Neuronal stem cell (in vitro differentiated cells): ENCODE data around the gene EIF4G3.
A peak's percentile ranks its signal among the peaks of the same experiment; 100 is the strongest.

Experiments
- DNase-seq: peaks from one replicate; pipeline ENCODE4 v3.0.0-alpha.2; 2013; ENCODE audit warnings: low spot score
- H2AFZ ChIP-seq: one replicate; pipeline ENCODE4 v1.6.1; 2013; ENCODE audit warnings: mild to moderate bottlenecking, low read length, inconsistent platforms
- H2AK5ac ChIP-seq: 2 replicates; pipeline ENCODE4 v1.6.1; 2013; ENCODE audit warnings: low read depth, mild to moderate bottlenecking, inconsistent platforms, low read length, moderate library complexity, mixed read lengths
- H2BK120ac ChIP-seq: 2 replicates; pipeline ENCODE4 v1.6.1; 2013; ENCODE audit warnings: low read depth, mild to moderate bottlenecking, inconsistent platforms, low read length, moderate library complexity, mixed read lengths
- H2BK12ac ChIP-seq: one replicate; pipeline ENCODE4 v1.6.1; 2013; ENCODE audit warnings: low read length, inconsistent platforms
- H2BK15ac ChIP-seq: 2 replicates; pipeline ENCODE4 v1.6.1; 2013; ENCODE audit warnings: mild to moderate bottlenecking, low read length, inconsistent platforms, mixed read lengths
- H2BK5ac ChIP-seq: one replicate; pipeline ENCODE4 v1.6.1; 2013; ENCODE audit warnings: inconsistent platforms, mild to moderate bottlenecking, low read length, moderate library complexity
- H3K14ac ChIP-seq: one replicate; pipeline ENCODE4 v1.6.1; 2013; ENCODE audit warnings: low read length, inconsistent platforms
- H3K18ac ChIP-seq: 2 replicates; pipeline ENCODE4 v1.6.1; 2013; ENCODE audit warnings: low read length, inconsistent platforms
- H3K23ac ChIP-seq: 2 replicates; pipeline ENCODE4 v1.6.1; 2013; ENCODE audit warnings: low read depth, mild to moderate bottlenecking, mixed read lengths, low read length, inconsistent platforms; ENCODE audit not compliant: poor library complexity
- H3K27ac ChIP-seq: replicated peaks from 3 replicates; pipeline ENCODE4 v1.5.1; 2013; ENCODE audit warnings: low read length, inconsistent platforms
- H3K27me3 ChIP-seq, 3 experiments: 2 replicates each; pipeline ENCODE4 v1.6.1; 2013; ENCODE audit warnings: low read length in 3 of 3, mild to moderate bottlenecking in 2 of 3, inconsistent platforms in 1 of 3, low read depth in 1 of 3, mixed read lengths in 1 of 3, moderate library complexity in 1 of 3; ENCODE audit not compliant: control insufficient read depth in 3 of 3, insufficient read depth in 3 of 3
- H3K36me3 ChIP-seq, 2 donors: replicated peaks in 1 of 2; 2 replicates each; pipeline ENCODE4 v1.6.1; 2013; ENCODE audit warnings: low read length in 2 of 2; ENCODE audit not compliant: control insufficient read depth in 2 of 2, insufficient read depth in 2 of 2
- H3K4ac ChIP-seq: 2 replicates; pipeline ENCODE4 v1.6.1; 2013; ENCODE audit warnings: inconsistent platforms, mild to moderate bottlenecking, low read length, moderate library complexity
- H3K4me1 ChIP-seq, 2 donors: 1 replicate in 1 of 2; 2 replicates in 1 of 2; pipeline ENCODE4 v1.6.1; 2013; ENCODE audit warnings: low read length in 2 of 2, low read depth in 1 of 2; ENCODE audit not compliant: control insufficient read depth in 2 of 2, insufficient read depth in 1 of 2
- H3K4me2 ChIP-seq: one replicate; pipeline ENCODE4 v1.6.1; 2013; ENCODE audit warnings: mild to moderate bottlenecking, low read length, inconsistent platforms; ENCODE audit not compliant: insufficient read depth, poor library complexity, severe bottlenecking
- H3K4me3 ChIP-seq, 2 donors: 2 replicates each; pipeline ENCODE4 v1.5.1; 2013; ENCODE audit warnings: low read length in 2 of 2, mild to moderate bottlenecking in 2 of 2, inconsistent platforms in 1 of 2, moderate library complexity in 1 of 2
- H3K79me1 ChIP-seq: one replicate; pipeline ENCODE4 v1.6.1; 2013; ENCODE audit warnings: low read depth, mild to moderate bottlenecking, inconsistent platforms, low read length, moderate library complexity
- H3K9ac ChIP-seq: one replicate; pipeline ENCODE4 v1.6.1; 2013; ENCODE audit warnings: mild to moderate bottlenecking, low read depth, low read length, inconsistent platforms; ENCODE audit not compliant: poor library complexity
- H3K9me3 ChIP-seq, 2 donors: replicated peaks in 1 of 2; 2 replicates each; pipeline versions ENCODE3 to v1.6.1; 2013; ENCODE audit warnings: low read length in 2 of 2, mild to moderate bottlenecking in 2 of 2, inconsistent platforms in 1 of 2, low read depth in 1 of 2, mixed read lengths in 1 of 2, moderate library complexity in 1 of 2; ENCODE audit not compliant: control insufficient read depth in 2 of 2, insufficient read depth in 1 of 2
- H4K8ac ChIP-seq: one replicate; pipeline ENCODE4 v1.6.1; 2013; ENCODE audit warnings: low read depth, mild to moderate bottlenecking, inconsistent platforms, low read length, moderate library complexity
- H4K91ac ChIP-seq: one replicate; pipeline ENCODE4 v1.6.1; 2013; ENCODE audit warnings: low read length, low read depth, mild to moderate bottlenecking, inconsistent platforms; ENCODE audit not compliant: poor library complexity
- WGBS, 2 donors: extraction: QIAGEN DNeasy Blood & Tissue Kit; methylation state at CpG; one replicate each; pipeline ENCODE4 v1.1.7; 2013; ENCODE audit warnings: missing lambda C conversion rate in 2 of 2, mixed read lengths in 1 of 2; ENCODE audit not compliant: insufficient read length in 2 of 2, insufficient replicate concordance in 1 of 2; ENCODE audit errors: extremely low coverage in 2 of 2; 5-methylcytosine and 5-hydroxymethylcytosine counted together

EIF4G3 gene

GRCh38 chr1:20786253-20787028 is 390.3 kb downstream of the EIF4G3 start:
- H3K4me3 ChIP-seq: peak overlapping the region; percentile 97 to 99
- WGBS, 2 donors: no CpG with 5 or more reads among the region's 102 CpGs
- H2BK120ac ChIP-seq: peak overlapping the region; percentile 47

GRCh38 chr1:20785907-20786252 is 390.8 kb downstream of the EIF4G3 start:
- Histone ChIP-seq H2BK15ac (peak overlapping the region; percentile 99), H2AK5ac (peak overlapping the region; percentile 99), H3K36me3 (peaks cover 0 to 36% of the 10 kb centered on the region in 2 donors), H4K91ac (peak overlapping the region; percentile 92), H2AFZ (peak overlapping the region; percentile 88), H3K4ac (peak overlapping the region; percentile 61), H3K9me3 (no peaks in the 10 kb centered on the region), H3K79me1 (peaks cover 7% of the 10 kb centered on the region), H3K14ac (peak overlapping the region; percentile 100), H2BK12ac (no peak overlapping the region), H3K4me2 (peak overlapping the region; percentile 77), H3K18ac (peak overlapping the region; percentile 100), H4K8ac (no peak overlapping the region), H2BK5ac (peak overlapping the region; percentile 99), H3K27ac (peak overlapping the region; percentile 96), H2BK120ac (peak overlapping the region; percentile 47), H3K23ac (peak overlapping the region; percentile 100), H3K9ac (peak overlapping the region; percentile 100), H3K4me3 (peak overlapping the region; percentile 97 to 99), H3K27me3 (no peaks in the 10 kb centered on the region), H3K4me1 (peaks cover 0 to 6% of the 10 kb centered on the region in 2 donors)
- no CpG with 5 or more reads among the region's 16 CpGs for WGBS, 2 donors
- no peak for DNase-seq

More at GRCh38 chr1:20786253-20787028, 390.3 kb downstream of the EIF4G3 start:
- Histone ChIP-seq H3K23ac (peak overlapping the region; percentile 100), H3K4ac (peak overlapping the region; percentile 61), H4K8ac (peak overlapping the region; percentile 17), H3K4me1 (peaks cover 0 to 6% of the 10 kb centered on the region in 2 donors), H4K91ac (peak overlapping the region; percentile 92), H2BK12ac (no peak overlapping the region), H2BK15ac (peak overlapping the region; percentile 99), H3K14ac (peak overlapping the region; percentile 100), H3K36me3 (peaks cover 0 to 30% of the 10 kb centered on the region in 2 donors), H3K27ac (peak overlapping the region; percentile 100), H3K9me3 (no peaks in the 10 kb centered on the region), H3K79me1 (peaks cover 7% of the 10 kb centered on the region), H2AFZ (peak overlapping the region; percentile 88), H3K27me3 (no peaks in the 10 kb centered on the region), H3K18ac (peak overlapping the region; percentile 100), H2AK5ac (peak overlapping the region; percentile 99), H3K4me2 (peak overlapping the region; percentile 77), H2BK5ac (peak overlapping the region; percentile 99), H3K9ac (peak overlapping the region; percentile 100)
- peak; percentile 98 for DNase-seq

GRCh38 chr1:20775700-20776099 is 401.0 kb downstream of the EIF4G3 start:
- no CpG with 5 or more reads among the region's 4 CpGs for WGBS, 2 donors
- H4K8ac ChIP-seq: no peak overlapping the region
- H3K27me3 ChIP-seq: no peaks in the 10 kb centered on the region
- H3K9me3 ChIP-seq: no peaks in the 10 kb centered on the region
- H3K4me2 ChIP-seq: no peak overlapping the region
- no peak overlapping the region for H3K4ac ChIP-seq
- no peak overlapping the region for H3K27ac ChIP-seq
- H3K23ac ChIP-seq: no peak overlapping the region
- peaks cover 28 to 99% of the 10 kb centered on the region in 2 donors for H3K36me3 ChIP-seq
- H2BK120ac ChIP-seq: no peak overlapping the region
- no peaks in the 10 kb centered on the region for H3K4me1 ChIP-seq
- H3K9ac ChIP-seq: no peak overlapping the region
- no peak for DNase-seq
- no peak overlapping the region for H2AFZ ChIP-seq
- H3K4me3 ChIP-seq: no peak overlapping the region
- no peak overlapping the region for H3K18ac ChIP-seq
- H2BK12ac ChIP-seq: no peak overlapping the region
- peaks cover 2% of the 10 kb centered on the region for H3K79me1 ChIP-seq
- no peak overlapping the region for H2AK5ac ChIP-seq
- H2BK5ac ChIP-seq: no peak overlapping the region
- H4K91ac ChIP-seq: no peak overlapping the region
- no peak overlapping the region for H3K14ac ChIP-seq
- no peak overlapping the region for H2BK15ac ChIP-seq

- no peak overlapping the region for H3K4me2 ChIP-seq
- H3K4me1 ChIP-seq: no peaks in the 10 kb centered on the region
- no peak overlapping the region for H2BK12ac ChIP-seq
- no peaks in the 10 kb centered on the region for H3K9me3 ChIP-seq
- no peak overlapping the region for H3K23ac ChIP-seq
- H3K36me3 ChIP-seq: peaks cover 43 to 100% of the 10 kb centered on the region in 2 donors
- H3K14ac ChIP-seq: no peak overlapping the region
- H2AK5ac ChIP-seq: no peak overlapping the region
- no peak overlapping the region for H2AFZ ChIP-seq
- no peak overlapping the region for H2BK15ac ChIP-seq
- no peak overlapping the region for H3K27ac ChIP-seq
- WGBS, 2 donors: no CpG with 5 or more reads among the region's 3 CpGs
- H3K9ac ChIP-seq: no peak overlapping the region
- H3K18ac ChIP-seq: no peak overlapping the region
- H4K91ac ChIP-seq: no peak overlapping the region
- peaks cover 2% of the 10 kb centered on the region for H3K79me1 ChIP-seq
- no peak overlapping the region for H2BK5ac ChIP-seq
- no peak overlapping the region for H3K4me3 ChIP-seq
- H4K8ac ChIP-seq: no peak overlapping the region
- no peak overlapping the region for H3K4ac ChIP-seq
- DNase-seq: no peak
- H2BK120ac ChIP-seq: no peak overlapping the region
- no peaks in the 10 kb centered on the region for H3K27me3 ChIP-seq
Measured at GRCh38 chr1:20771780-20772179, 404.9 kb downstream of the EIF4G3 start.
